Suppressor macrophage (primary cell): ENCODE measurements around the gene C1orf105.

Source experiments
- DNase-seq, 4 experiments: peaks; one replicate each; pipeline ENCODE4 v3.0.0-alpha.2; 2020 to 2022

The C1orf105 gene

GRCh38 chr1:172460177-172460576, 39.7 kb downstream of the C1orf105 start:
- DNase-seq: no peak

GRCh38 chr1:172460887-172461315, 40.4 kb downstream of the C1orf105 start:
- no peak for DNase-seq

- no peak for DNase-seq
Measured at GRCh38 chr1:172465617-172466016, 45.1 kb downstream of the C1orf105 start.

DNA sequence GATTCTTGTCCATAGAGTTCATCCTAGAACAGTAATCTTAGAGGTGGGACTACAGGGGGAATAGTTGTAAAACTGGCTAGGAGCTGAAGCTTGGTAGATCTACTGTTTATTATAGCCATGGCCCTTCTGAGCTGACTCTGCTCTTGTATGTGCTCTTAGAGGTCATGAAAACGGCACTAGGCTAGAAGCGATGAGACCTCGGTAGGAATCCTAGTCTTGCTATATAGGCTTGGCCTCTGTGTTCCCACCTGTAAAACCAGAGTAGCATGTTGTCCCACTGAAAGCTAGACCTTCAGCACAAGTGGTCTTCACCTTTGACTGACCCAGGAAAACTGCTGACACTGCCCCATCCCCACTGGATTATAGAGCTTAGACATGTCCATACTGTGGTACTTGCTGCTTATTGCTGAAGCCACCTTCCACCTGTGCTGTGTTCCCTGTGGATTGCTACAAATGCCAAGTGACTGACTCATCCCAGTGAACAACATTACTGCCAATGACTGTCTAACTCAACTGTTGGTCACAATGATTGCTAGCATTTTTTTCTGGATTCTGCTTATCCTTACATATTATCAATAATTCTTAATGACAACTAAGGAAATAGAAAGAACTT, 46.4 kb downstream of the C1orf105 start:
- no peak for DNase-seq

DNA sequence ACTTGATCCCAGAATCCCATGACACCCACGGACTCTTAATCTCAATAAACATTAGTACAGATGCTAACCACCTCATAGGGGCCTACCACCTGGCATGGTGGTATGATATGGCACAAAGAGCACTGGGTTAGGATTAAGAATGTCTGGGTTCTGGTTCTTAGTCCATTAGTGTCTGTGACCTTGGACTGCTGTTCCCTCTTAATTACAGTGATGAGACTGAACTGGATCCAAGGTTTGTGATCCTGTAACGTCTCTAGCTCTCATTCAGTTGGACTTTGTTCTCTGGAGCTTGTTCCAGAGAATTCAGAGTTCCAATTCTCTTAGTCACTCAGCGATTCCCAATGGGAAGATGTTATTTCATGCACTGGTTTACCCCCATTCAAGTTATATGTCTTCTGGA, 47.0 kb downstream of the C1orf105 start:
- DNase-seq: no peak

DNA sequence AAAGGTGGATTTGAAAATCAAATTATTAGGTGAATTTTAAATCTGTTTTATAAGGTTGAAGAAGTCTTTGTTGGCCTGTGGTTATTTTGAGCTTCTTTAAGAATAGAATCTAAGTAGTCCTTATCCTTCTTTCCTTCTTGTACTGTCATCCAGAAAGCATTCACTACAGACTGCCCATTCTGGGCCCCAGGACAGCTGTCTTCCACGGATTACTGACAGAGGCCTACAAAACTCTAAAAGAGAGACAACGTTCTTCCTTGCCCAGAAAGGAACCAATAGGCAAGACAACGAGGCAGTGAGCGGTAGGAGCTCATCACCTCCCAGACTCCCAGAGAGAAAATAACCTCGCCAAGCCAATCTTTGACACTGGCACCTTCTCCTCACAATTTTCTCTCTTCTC, 47.8 kb downstream of the C1orf105 start:
- DNase-seq: no peak

DNA sequence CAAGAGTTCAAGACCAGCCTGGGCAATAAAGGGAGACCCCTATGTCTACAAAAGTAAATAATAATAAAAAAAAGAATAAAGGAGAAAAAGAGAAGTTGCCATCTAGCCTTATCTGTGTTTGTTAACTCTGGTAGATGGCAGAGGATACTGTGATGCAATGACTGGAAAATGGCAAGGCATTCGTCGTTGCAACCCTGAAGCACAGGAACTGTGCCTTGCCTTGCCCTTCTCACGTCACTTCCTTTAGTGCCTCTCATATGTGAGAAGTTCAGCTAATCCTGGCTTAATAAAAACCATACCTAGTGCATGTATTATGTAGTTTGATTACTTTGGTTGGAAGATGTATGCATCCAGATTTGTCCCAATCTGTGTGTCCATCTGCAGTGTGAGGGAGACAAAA, 49.2 kb downstream of the C1orf105 start:
- DNase-seq: peak; percentile 13 to 53 (median 32)

DNA sequence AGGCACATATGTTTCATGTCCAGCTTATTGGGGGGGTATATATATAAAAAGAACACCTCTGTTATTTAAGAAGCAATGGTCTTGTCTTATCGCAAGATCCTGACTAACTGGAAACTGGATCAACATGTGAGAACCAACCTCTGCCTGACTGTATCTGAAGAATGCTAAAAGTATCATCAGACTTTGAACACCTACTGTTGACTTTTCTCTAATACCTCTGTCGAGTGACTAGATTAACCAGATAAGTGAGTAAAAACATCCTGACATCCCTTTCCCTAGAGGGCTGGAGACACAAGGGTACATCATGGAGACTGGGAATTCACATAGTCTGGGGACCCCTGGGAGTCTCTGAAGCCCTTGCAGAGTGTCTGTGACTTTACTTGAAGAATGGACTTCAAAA, 49.7 kb downstream of the C1orf105 start:
- no peak for DNase-seq

GRCh38 chr1:172471666-172472065, 51.2 kb downstream of the C1orf105 start:
- DNase-seq: peak in 1 of 4 experiments; percentile 5

- peak in 3 of 4 experiments; percentile 25 to 49 (median 46) for DNase-seq
Measured at GRCh38 chr1:172472495-172472894, 52.0 kb downstream of the C1orf105 start.

DNA sequence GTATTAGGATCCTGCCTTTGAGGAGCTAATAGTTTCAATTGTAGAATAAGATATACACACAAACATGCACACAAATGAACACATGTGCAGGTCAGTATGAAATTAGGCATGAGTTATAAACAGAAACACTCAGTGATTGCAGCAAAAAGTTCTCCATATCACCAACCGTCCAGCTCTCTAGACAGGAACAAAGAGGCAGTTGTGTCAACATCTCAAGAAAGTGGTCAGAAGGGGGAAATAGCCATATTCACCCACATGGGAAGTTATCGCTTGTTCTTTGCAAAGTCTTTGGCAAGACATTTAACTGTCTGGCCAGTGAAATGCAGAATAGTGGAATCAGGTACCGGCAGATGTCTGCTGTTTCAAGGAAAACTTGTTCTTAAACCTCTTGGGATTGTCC, 52.8 kb downstream of the C1orf105 start:
- DNase-seq: peak; percentile 72 to 87 (median 80)

- no peak for DNase-seq
Measured at GRCh38 chr1:172473842-172474241, 53.4 kb downstream of the C1orf105 start.

- DNase-seq: no peak
Measured at GRCh38 chr1:172476218-172476811, 55.8 kb downstream of the C1orf105 start.

GRCh38 chr1:172477216-172477615, 56.7 kb downstream of the C1orf105 start:
- no peak for DNase-seq

GRCh38 chr1:172477741-172478140, 57.3 kb downstream of the C1orf105 start:
- DNase-seq: no peak

- no peak for DNase-seq
Measured at GRCh38 chr1:172478485-172478884, 58.0 kb downstream of the C1orf105 start.

DNA sequence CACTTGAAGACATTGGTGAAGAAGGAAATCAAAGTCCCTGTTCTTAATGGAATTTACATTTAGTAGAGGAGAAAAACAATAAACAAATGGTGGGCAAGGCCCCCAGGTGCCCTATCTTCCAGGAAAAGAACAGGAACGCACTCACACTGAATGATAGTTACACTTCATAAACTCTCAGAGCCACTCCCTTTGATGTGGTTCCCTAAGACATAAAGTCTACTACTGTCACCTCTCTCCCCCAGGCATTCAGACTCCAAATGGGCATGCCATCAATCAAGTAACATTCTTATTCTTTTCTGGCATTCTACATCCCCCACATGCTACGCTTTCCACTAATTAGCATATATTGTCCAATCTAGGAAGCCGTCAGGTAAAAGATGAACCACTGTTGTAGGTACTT, 59.9 kb downstream of the C1orf105 start:
- no peak for DNase-seq

GRCh38 chr1:172482044-172482443, 61.6 kb downstream of the C1orf105 start:
- no peak for DNase-seq

DNA sequence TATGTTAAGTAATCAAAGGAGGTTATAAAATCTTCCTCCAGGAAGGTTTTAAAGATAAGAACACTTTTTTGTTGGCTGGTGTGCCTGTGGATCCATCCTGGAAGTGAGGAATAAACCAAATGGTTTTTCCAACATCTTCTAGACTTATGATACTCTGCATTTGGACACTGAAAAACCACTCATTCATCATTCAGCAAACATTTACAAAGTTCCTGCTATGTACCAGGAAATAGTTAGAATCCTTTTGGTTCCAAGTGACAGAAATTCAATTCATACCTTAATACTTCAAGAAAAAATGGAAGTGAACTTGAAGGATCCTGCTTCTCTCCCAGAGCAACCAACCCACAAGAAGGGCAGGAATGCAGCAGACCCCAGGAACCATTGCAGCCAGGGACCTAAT, 63.0 kb downstream of the C1orf105 start:
- no peak for DNase-seq

GRCh38 chr1:172484252-172484651, 63.8 kb downstream of the C1orf105 start:
- no peak for DNase-seq

DNA sequence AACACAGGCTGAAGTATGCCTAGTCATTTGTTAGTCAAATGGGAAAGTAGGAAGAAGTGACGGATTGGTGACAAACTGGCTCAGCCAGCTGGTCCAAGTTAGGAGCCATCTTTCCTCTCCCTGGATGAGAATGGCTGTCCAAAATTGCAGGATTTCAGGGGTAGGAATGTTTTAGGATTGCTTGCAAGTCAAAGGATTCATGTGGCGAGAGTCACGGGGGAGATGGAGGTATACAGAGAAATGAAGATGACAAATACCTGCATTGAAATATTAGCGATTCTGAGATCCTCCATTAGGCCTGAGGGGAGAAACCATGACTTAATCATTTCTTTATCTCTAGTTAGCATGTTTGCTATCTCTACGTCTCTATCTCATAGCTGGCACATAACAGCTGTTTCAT, 65.1 kb downstream of the C1orf105 start:
- DNase-seq: no peak

DNA sequence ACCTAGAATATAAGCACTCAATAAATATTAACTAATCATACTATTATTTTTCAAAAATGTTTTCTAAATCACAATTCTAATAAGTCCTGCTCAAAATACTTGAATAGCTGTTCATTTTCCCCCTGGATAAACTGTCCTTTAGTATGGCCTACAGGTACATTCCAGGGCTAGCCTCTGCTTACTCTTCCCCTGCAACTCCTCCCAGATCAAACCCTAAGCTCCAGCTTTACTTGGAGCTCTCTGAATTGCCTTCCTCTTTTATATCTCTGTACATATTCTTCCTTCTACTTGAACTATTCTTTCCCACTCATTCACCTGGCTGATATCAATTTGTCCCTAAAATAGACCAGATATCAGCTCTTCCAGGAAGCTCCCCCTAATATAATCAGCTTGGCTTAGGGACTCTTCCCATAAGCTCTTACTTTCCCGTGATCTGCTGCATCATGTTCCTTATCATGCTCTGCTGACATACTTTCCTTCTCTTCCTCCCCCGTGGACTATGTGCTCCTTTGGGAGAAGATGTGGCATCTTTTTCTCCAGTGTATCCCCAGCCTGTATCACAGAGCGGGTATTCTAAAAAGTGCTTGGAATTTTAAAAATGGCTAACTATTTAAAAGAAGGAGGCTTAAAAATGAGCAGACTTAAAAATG, 66.4 kb downstream of the C1orf105 start:
- DNase-seq: no peak

DNA sequence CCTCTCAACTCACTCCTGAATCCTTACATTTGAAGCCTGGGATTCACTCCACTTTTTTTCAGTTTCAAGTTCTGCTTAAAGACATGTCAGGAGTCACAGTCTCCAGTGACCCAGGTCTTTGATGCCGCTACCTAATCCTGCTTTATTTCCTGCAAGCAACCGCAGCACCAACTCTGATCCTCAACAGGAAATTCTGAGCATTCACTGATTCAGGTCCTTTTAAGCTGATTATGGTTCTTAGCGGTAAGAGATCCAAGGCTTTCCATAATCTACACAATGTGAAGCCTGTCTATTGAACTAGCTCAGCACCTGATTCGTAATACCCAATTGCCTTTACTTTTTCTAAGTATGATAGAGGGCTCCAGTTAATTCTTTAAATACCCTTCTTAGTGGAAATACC, 67.1 kb downstream of the C1orf105 start:
- no peak for DNase-seq

DNA sequence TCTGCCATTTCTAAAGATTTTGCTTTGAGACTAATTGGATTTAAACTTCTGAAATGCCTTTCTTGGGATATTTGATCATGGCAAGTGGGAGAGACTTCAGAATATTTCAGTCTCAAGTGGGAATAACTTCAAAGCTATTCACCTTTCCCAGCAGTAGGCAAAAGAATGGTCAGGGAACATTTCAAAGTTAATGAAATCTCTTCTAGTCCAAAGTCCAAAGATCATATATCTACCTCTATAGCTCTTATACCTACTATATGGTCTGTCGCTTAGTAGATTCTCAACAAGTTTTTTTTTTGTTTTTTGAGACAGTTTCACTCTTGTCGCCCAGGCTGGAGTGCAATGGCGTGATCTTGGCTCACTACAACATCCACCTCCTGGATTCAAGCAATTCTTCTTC, 67.9 kb downstream of the C1orf105 start:
- DNase-seq: no peak
